Measurements from ENCODE around the gene TRMT10C. TPM values are rescaled to one million over a fixed set of nuclear protein-coding genes. Genes with fewer than 3 reads are reported as not detected.

TRMT10C gene
- total and polyA plus RNA-seq, 8 donors = 12.3 to 26.6 (median 25.2) TPM

- ATAC-seq = no peak
These were observed 53.9 kb downstream of the TRMT10C start for GRCh38 chr3:101615525-101615924.

More at GRCh38 chr3:101615525-101615924, 53.9 kb downstream of the TRMT10C start:
- H3K4me1 ChIP-seq = no peaks in the 10 kb centered on the region
- DNase-seq = no peak
- no peak for TF ChIP-seq CTCF (IDR thresholded peaks at IDR 0.05)
- no peaks in the 10 kb centered on the region for H3K27me3 ChIP-seq
- no peaks in the 10 kb centered on the region for H3K9me3 ChIP-seq
- H3K27ac ChIP-seq = no peak overlapping the region
- no peak overlapping the region for H3K4me3 ChIP-seq
- intact Hi-C loops (cut with DNase I) = no loop called here
- H3K36me3 ChIP-seq = no peaks in the 10 kb centered on the region

Other genes starting within 250 kb of the TRMT10C start
- under 1 TPM; 0.21 to 0.26 TPM for gene IMPG2, start 241.3 kb upstream of the TRMT10C start, total RNA-seq
- 1 to 10 TPM in 1 of 6 donors, under 1 TPM in 5; 0.53 to 1.0 (median 0.68) TPM for gene IMPG2, start 241.3 kb upstream of the TRMT10C start, polyA plus RNA-seq (ENCODE audit: insufficient read length in 6 of 6)
- gene SENP7, start 48.7 kb upstream of the TRMT10C start, total RNA-seq = 10 to 100 TPM; 13.2 to 15.8 TPM
- 100 to 1,000 TPM in 2 of 6 donors, 10 to 100 TPM in 4; 90.4 to 106 (median 99.5) TPM for gene SENP7, start 48.7 kb upstream of the TRMT10C start, polyA plus RNA-seq (ENCODE audit: insufficient read length in 6 of 6)
- 100 to 1,000 TPM; 137 to 142 TPM for gene PCNP, start 12.3 kb downstream of the TRMT10C start, total RNA-seq
- gene PCNP, start 12.3 kb downstream of the TRMT10C start, polyA plus RNA-seq (ENCODE audit: insufficient read length in 6 of 6) = 100 to 1,000 TPM; 203 to 244 (median 228) TPM
- 10 to 100 TPM; 16.6 to 18.1 TPM for gene ZBTB11, start 115.3 kb downstream of the TRMT10C start, total RNA-seq
- 10 to 100 TPM; 25.5 to 27.7 (median 26.0) TPM for gene ZBTB11, start 115.3 kb downstream of the TRMT10C start, polyA plus RNA-seq (ENCODE audit: insufficient read length in 6 of 6)
- gene RPL24, start 124.8 kb downstream of the TRMT10C start, total RNA-seq = 100 to 1,000 TPM; 811 to 860 TPM
- 1,000 to 10,000 TPM; 1,773 to 2,052 (median 1,935) TPM for gene RPL24, start 124.8 kb downstream of the TRMT10C start, polyA plus RNA-seq (ENCODE audit: insufficient read length in 6 of 6)
- 10 to 100 TPM in 1 of 2 donors, 1 to 10 TPM in 1; 8.5 to 11.2 TPM for gene CEP97, start 162.7 kb downstream of the TRMT10C start, total RNA-seq
- gene CEP97, start 162.7 kb downstream of the TRMT10C start, polyA plus RNA-seq (ENCODE audit: insufficient read length in 6 of 6) = 10 to 100 TPM; 17.7 to 23.7 (median 20.0) TPM
- 10 to 100 TPM; 15.9 to 17.0 TPM for gene NXPE3, start 217.3 kb downstream of the TRMT10C start, total RNA-seq
- 10 to 100 TPM; 10.0 to 16.0 (median 11.7) TPM for gene NXPE3, start 217.3 kb downstream of the TRMT10C start, polyA plus RNA-seq (ENCODE audit: insufficient read length in 6 of 6)